ENCODE data around the gene TCF23.

DNA sequence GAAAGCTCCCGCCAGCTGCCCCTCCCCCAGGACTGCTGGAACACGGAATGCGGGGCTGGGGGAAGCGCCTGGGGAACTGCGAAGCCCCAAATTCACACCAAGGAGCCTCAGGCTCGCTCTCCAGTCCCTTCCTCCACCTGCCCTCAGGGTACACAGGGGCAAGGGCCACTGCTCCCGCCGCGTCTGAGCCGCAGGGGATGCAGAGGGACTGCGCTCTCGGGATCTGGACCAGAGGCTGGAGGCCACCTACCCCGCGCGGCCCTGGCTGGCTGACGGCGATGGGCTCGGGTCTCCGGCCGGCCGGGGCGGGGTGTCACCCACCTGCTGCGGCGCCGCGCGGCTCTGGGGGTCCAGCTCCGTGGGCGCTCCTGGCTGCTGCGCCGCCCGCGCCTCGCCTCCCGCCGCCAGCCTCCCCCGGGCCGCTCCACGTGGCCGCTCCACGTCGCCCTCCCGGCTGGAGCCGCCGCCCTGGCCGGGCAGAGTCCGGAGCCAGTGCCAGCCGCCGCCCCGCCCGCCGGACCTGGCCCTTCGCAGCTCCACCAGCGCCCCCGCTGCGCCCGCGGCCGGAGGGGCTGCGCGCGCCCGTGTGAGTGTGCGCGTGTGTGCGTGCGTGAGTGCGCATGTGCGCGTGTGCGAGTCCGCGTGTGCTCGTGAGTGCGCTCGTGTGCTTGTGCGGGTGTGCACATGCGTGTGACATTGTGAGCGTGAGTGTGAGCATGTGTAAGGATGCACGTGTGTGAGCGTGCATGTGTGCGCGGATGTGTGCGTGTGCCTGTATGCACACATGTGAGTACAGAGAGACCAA, 30.1 kb upstream of the TCF23 start, which contains the start of gene CGREF1:
- TF ChIP-seq, protein P1, sequence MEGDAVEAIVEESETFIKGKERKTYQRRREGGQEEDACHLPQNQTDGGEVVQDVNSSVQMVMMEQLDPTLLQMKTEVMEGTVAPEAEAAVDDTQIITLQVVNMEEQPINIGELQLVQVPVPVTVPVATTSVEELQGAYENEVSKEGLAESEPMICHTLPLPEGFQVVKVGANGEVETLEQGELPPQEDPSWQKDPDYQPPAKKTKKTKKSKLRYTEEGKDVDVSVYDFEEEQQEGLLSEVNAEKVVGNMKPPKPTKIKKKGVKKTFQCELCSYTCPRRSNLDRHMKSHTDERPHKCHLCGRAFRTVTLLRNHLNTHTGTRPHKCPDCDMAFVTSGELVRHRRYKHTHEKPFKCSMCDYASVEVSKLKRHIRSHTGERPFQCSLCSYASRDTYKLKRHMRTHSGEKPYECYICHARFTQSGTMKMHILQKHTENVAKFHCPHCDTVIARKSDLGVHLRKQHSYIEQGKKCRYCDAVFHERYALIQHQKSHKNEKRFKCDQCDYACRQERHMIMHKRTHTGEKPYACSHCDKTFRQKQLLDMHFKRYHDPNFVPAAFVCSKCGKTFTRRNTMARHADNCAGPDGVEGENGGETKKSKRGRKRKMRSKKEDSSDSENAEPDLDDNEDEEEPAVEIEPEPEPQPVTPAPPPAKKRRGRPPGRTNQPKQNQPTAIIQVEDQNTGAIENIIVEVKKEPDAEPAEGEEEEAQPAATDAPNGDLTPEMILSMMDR (IDR thresholded peaks at IDR 0.05) = no peak
- no peak for TF ChIP-seq POLR2A (IDR thresholded peaks at IDR 0.05)
